ENCODE results near the gene GGTA1.
A peak's percentile ranks its signal among the peaks of the same experiment; 100 is the strongest.

GGTA1 gene

DNA sequence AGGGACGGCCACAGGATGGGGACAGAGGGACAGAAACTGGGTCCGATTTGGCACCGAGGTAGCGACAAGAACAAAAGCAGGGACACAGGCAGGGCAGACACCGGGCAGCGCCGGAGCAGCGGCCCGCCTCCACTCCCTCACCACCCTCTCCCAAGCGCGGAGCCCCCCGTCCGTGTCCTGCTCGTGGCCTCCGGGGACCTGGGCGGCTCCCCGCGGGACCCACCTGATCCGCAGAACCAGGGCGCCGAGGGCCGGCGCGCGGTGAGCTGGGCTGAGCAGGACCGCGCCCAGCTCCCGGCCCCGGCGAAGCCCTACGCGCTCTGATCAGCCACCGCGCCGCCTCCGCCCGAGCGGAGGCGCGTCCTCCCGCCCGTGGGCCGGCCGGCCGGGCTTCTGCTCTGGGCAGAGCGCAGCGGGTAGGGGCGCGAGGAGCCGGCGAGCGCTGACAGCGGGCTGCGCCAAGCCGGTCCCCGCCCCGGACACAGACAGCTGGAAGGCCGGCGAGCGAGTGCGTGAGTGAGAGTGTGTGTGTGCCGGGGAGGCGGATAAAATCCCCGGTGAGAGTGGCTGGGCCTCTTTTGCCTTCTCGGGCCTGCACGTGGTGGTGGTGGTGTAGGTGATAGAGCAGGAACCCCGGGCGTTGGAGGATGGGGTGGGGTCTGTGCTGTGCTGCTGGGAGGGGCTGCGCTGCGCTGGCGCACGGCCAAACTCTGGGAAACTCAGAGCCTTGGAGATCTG, at the start of gene GGTA1:
Gene GGTA1, minus strand, starts transcription at position 418 of the 738 bp plus-strand sequence. CDS start 31,922 bp downstream, outside the sequence.
- TF ChIP-seq, protein P1, sequence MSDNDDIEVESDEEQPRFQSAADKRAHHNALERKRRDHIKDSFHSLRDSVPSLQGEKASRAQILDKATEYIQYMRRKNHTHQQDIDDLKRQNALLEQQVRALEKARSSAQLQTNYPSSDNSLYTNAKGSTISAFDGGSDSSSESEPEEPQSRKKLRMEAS (IDR thresholded peaks at IDR 0.05), result peak; percentile 63; the same call in 1 of the 2 replicates
- TF ChIP-seq TEAD4 (IDR thresholded peaks at IDR 0.05), result no peak
- peak; percentile 64 for TF ChIP-seq NFIC (IDR thresholded peaks at IDR 0.05)

DNA sequence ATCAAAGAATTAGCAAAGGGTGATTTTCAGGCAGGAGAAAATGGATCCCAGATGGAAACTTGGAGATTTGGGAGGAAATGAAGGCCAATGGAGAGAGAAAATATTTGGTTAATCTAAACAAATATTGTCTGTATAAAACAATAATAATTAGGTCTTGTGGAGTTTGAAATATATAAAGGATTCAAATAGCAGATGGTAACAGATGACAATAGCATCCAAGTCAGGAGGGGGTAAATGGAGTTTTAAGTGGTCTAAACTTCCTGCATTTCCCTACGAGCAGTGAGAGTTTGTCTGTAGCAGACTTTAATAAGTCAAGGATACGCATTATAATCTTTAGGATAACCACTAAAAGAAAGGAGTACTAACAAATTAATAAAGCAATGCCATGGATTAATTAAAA, 49.0 kb upstream of the GGTA1 start:
- TF ChIP-seq FOXM1 (IDR thresholded peaks at IDR 0.05; ENCODE audit: borderline replicate concordance, low read depth), result no peak
- no peak for TF ChIP-seq CEBPB (IDR thresholded peaks at IDR 0.05)
- TF ChIP-seq, protein P2, sequence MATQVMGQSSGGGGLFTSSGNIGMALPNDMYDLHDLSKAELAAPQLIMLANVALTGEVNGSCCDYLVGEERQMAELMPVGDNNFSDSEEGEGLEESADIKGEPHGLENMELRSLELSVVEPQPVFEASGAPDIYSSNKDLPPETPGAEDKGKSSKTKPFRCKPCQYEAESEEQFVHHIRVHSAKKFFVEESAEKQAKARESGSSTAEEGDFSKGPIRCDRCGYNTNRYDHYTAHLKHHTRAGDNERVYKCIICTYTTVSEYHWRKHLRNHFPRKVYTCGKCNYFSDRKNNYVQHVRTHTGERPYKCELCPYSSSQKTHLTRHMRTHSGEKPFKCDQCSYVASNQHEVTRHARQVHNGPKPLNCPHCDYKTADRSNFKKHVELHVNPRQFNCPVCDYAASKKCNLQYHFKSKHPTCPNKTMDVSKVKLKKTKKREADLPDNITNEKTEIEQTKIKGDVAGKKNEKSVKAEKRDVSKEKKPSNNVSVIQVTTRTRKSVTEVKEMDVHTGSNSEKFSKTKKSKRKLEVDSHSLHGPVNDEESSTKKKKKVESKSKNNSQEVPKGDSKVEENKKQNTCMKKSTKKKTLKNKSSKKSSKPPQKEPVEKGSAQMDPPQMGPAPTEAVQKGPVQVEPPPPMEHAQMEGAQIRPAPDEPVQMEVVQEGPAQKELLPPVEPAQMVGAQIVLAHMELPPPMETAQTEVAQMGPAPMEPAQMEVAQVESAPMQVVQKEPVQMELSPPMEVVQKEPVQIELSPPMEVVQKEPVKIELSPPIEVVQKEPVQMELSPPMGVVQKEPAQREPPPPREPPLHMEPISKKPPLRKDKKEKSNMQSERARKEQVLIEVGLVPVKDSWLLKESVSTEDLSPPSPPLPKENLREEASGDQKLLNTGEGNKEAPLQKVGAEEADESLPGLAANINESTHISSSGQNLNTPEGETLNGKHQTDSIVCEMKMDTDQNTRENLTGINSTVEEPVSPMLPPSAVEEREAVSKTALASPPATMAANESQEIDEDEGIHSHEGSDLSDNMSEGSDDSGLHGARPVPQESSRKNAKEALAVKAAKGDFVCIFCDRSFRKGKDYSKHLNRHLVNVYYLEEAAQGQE (IDR thresholded peaks at IDR 0.05; ENCODE audit: low read depth), result no peak
- TF ChIP-seq TEAD4 (IDR thresholded peaks at IDR 0.05), result no peak
- TF ChIP-seq EGR1 (IDR thresholded peaks at IDR 0.05), result no peak
- TF ChIP-seq, protein P1 (IDR thresholded peaks at IDR 0.05), result no peak
- TF ChIP-seq CREB1 (IDR thresholded peaks at IDR 0.05; ENCODE audit: low read depth), result no peak
- TF ChIP-seq TCF12 (IDR thresholded peaks at IDR 0.05; ENCODE audit: low read depth), result no peak
- TF ChIP-seq, protein P3, sequence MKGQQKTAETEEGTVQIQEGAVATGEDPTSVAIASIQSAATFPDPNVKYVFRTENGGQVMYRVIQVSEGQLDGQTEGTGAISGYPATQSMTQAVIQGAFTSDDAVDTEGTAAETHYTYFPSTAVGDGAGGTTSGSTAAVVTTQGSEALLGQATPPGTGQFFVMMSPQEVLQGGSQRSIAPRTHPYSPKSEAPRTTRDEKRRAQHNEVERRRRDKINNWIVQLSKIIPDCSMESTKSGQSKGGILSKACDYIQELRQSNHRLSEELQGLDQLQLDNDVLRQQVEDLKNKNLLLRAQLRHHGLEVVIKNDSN (IDR thresholded peaks at IDR 0.05), result no peak
- TF ChIP-seq RAD21 (IDR thresholded peaks at IDR 0.05; ENCODE audit: low read depth), result no peak
- no peak for TF ChIP-seq ZBTB7A (IDR thresholded peaks at IDR 0.05; ENCODE audit: low read depth)

DNA sequence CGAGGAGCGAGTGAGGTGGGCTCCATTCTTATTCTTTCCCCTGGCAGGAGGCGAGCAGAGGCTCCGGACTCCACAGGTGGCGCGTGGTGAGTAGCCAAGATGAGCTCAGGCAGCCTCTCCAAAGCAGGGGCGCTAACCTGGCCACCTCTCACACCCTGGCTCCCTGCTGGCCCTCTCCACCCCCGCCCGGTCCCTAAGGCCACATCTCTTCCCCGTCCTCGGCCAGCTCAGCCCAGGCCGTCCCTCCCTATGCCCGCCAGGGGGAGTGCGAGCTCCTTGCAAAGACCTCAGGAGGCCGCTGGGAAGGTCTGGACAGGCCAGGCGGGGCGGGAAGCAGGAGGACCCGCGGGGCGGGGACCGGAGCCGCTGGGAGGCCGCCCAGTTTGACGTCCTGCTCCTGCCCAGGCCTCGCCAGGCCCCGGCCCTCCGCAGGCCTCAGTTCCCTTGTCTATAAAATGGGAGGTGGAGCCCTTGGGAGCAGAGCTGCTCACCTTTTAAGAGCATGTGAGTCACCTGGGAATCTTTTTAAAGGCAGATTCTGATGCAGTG, 46.3 kb upstream of the GGTA1 start:
- 0 out of 2 replicates have a peak, but pooled peaks have one; percentile 58 for TF ChIP-seq ZBTB7A (IDR thresholded peaks at IDR 0.05; ENCODE audit: low read depth)
- TF ChIP-seq CEBPB (IDR thresholded peaks at IDR 0.05), result no peak
- TF ChIP-seq TEAD4 (IDR thresholded peaks at IDR 0.05), result no peak
- TF ChIP-seq TCF12 (IDR thresholded peaks at IDR 0.05; ENCODE audit: low read depth), result no peak
- TF ChIP-seq, protein P3 (IDR thresholded peaks at IDR 0.05), result no peak
- no peak for TF ChIP-seq CREB1 (IDR thresholded peaks at IDR 0.05; ENCODE audit: low read depth)
- TF ChIP-seq EP300 (IDR thresholded peaks at IDR 0.05; ENCODE audit: borderline replicate concordance), result no peak
- TF ChIP-seq TAF1 (IDR thresholded peaks at IDR 0.05; ENCODE audit: low read depth), result 0 out of 2 replicates have a peak, but pooled peaks have one; percentile 18
- TF ChIP-seq NFIC (IDR thresholded peaks at IDR 0.05), result no peak
- TF ChIP-seq, protein P1 (IDR thresholded peaks at IDR 0.05), result peak; percentile 69
- peak; percentile 54; the same call in 1 of the 2 replicates for TF ChIP-seq EGR1 (IDR thresholded peaks at IDR 0.05)
- peak; percentile 97 for TF ChIP-seq RAD21 (IDR thresholded peaks at IDR 0.05; ENCODE audit: low read depth)
- TF ChIP-seq FOXM1 (IDR thresholded peaks at IDR 0.05; ENCODE audit: borderline replicate concordance, low read depth), result no peak
- TF ChIP-seq YY1 (IDR thresholded peaks at IDR 0.05; ENCODE audit: low read depth), result no peak

DNA sequence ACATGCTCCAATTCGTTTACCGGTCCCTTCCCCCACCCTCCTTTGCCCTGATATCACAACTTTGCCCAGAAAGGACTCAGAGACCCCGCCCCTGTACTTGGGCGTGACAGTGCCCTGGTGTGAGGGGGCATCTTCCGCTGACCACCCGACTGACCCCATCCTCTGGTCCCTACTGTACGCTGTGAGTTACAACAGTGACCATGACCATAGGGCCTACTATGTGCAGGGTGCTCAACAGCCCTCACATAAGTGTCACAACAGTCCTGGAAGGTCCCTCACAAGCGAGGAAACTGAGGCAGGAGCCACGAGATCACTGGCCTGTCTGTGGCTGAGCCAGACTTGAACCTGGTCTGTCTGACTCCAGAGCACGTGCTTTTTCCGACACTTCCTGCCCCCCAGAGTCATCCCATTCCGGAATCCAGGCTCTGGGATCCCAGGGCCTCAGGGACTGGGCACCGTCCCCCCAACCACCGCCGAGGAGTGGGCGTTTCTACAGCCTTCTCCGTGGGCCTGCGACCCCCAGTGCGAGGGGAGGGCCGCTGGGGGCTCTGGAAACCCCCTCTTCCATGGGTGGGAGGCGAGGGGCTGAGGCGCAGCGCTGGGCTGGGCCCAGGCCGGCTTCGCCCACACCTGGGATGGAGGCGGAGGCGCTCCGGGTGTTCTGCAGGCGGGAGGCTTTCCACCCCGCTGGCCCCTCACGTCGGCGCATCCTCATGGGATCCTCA, 45.7 kb upstream of the GGTA1 start:
- TF ChIP-seq FOXM1 (IDR thresholded peaks at IDR 0.05; ENCODE audit: borderline replicate concordance, low read depth) (no peak), TAF1 (IDR thresholded peaks at IDR 0.05; ENCODE audit: low read depth) (no peak), YY1 (IDR thresholded peaks at IDR 0.05; ENCODE audit: low read depth) (no peak), TEAD4 (IDR thresholded peaks at IDR 0.05) (no peak), RAD21 (IDR thresholded peaks at IDR 0.05; ENCODE audit: low read depth) (no peak), EP300 (IDR thresholded peaks at IDR 0.05; ENCODE audit: borderline replicate concordance) (no peak), NFIC (IDR thresholded peaks at IDR 0.05) (no peak), CREB1 (IDR thresholded peaks at IDR 0.05; ENCODE audit: low read depth) (no peak)
- TF ChIP-seq, protein P1 (IDR thresholded peaks at IDR 0.05), result no peak
- TF ChIP-seq, protein P2 (IDR thresholded peaks at IDR 0.05; ENCODE audit: low read depth), result no peak

DNA sequence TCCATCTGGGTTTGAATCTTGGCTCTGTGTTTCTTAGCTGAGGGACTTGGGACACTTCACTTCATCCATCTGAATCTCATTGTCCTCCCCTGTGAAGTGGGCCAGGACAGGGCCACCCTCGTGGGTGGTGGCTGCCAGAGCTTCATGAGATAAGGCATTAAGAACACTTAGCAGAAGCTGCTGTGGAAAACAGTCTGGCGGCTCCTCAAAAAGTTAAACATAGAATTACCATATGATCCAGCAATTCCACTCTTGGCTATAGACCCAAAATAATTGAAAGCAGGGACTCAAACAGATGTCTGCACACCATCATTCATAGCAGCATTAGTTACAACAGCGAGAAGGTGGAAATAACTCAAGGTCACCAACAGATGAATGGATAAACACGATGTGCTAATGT, 42.4 kb upstream of the GGTA1 start:
- TF ChIP-seq YY1 (IDR thresholded peaks at IDR 0.05; ENCODE audit: low read depth), result no peak
- no peak for TF ChIP-seq ZBTB7A (IDR thresholded peaks at IDR 0.05; ENCODE audit: low read depth)
- TF ChIP-seq, protein P1 (IDR thresholded peaks at IDR 0.05), result no peak
- TF ChIP-seq, protein P3 (IDR thresholded peaks at IDR 0.05), result no peak
- TF ChIP-seq CREB1 (IDR thresholded peaks at IDR 0.05; ENCODE audit: low read depth), result no peak
- TF ChIP-seq TAF1 (IDR thresholded peaks at IDR 0.05; ENCODE audit: low read depth), result no peak
- TF ChIP-seq CEBPB (IDR thresholded peaks at IDR 0.05), result no peak
- no peak for TF ChIP-seq TEAD4 (IDR thresholded peaks at IDR 0.05)
- no peak for TF ChIP-seq RAD21 (IDR thresholded peaks at IDR 0.05; ENCODE audit: low read depth)
- TF ChIP-seq EP300 (IDR thresholded peaks at IDR 0.05; ENCODE audit: borderline replicate concordance), result no peak

Measured in Ishikawa (cell line).